Right lobe of liver (tissue), 6 donors: ENCODE results near the gene WDR27. TPM values are rescaled to one million over a fixed set of nuclear protein-coding genes. Genes with fewer than 3 reads are reported as not detected.

Experiments used
- ATAC-seq, 4 donors: fragments of 200-7000 bp; cut with Tn5 transposase; one replicate each; pipeline ENCODE4 v1.9.1; 2020; ENCODE audit warnings: mild to moderate bottlenecking in 4 of 4, moderate library complexity in 4 of 4
- DNase-seq, 3 donors: peaks; one replicate each; pipeline ENCODE4 v3.0.0-alpha.2; 2020
- H3K27ac ChIP-seq, 3 donors: fragments of 200-600 bp; one replicate each; pipeline ENCODE4 v1.8.0; 2022
- H3K27me3 ChIP-seq, 2 donors: fragments of 200-600 bp; one replicate each; pipeline ENCODE4 v1.8.0; 2022
- H3K36me3 ChIP-seq, 4 donors: fragments of 200-600 bp; sonication (generic) in 1 of 4; one replicate each; pipeline versions ENCODE4 v1.5.1 to v1.8.0; 2017 to 2022; ENCODE audit warnings: control low read depth in 1 of 4
- H3K4me1 ChIP-seq, 4 donors: fragments of 200-600 bp; sonication (generic) in 1 of 4; one replicate each; pipeline versions ENCODE4 v1.5.1 to v1.8.0; 2017 to 2022; ENCODE audit warnings: control low read depth in 1 of 4
- H3K4me3 ChIP-seq, 3 donors: fragments of 200-600 bp; one replicate each; pipeline ENCODE4 v1.8.0; 2022
- H3K9me3 ChIP-seq, 4 donors: fragments of 200-600 bp; sonication (generic) in 1 of 4; one replicate each; pipeline versions ENCODE4 v1.5.1 to v1.8.0; 2017 to 2022; ENCODE audit warnings: control low read depth in 1 of 4
- POLR2A ChIP-seq: fragments of 450-650 bp; IDR thresholded peaks from one replicate; pipeline ENCODE4 v1.6.1; 2017; ENCODE audit warnings: antibody characterized with exemption, mild to moderate bottlenecking
- WGBS: methylation state at CpG from one replicate; pipeline ENCODE4 v1.1.6; 2018; ENCODE audit warnings: low coverage, low lambda C conversion rate; ENCODE audit not compliant: insufficient coverage; ENCODE audit errors: missing lambda C conversion rate; 5-methylcytosine and 5-hydroxymethylcytosine counted together
- intact Hi-C, 2 donors: fragments of 100-400 bp; cut with DNase I; formaldehyde crosslinking; loops; one replicate each; pipeline versions ENCODE4 v1.11.2 to v1.14.1; 2022
- total RNA-seq, 6 experiments: library from RNA; depleted of rRNA in 2 of 6; stranded (reverse); fragments of >200 nt in 2 of 6; fragmentation: NEBNext Ultra II Directional in 3 of 6; extraction: Animal tissue kit (Norgen Biotek cat#: 25700) in 3 of 6; gene quantifications; one replicate each; pipeline versions ENCODE4 v1.1.0 to v1.2.4, GENCODE V29; 2016 to 2023
- TF ChIP-seq, protein P1 (sequence below), 4 donors: fragments of 200-600 bp in 3 of 4; fragments of 450-650 bp in 1 of 4; IDR thresholded peaks; one replicate each; pipeline versions ENCODE4 v1.5.1 to v1.8.0; 2016 to 2022; ENCODE audit warnings: antibody characterized with exemption in 4 of 4, mild to moderate bottlenecking in 2 of 4
- donor health status: DM: no; HTN: yes; CAD: no.
- donor health status: DM: no; HTN: no; CAD: no.
- donor health status: DM: no; HTN: no; CAD: no.
- donor health status: DM: no; HTN: yes; CAD: no.
- donor health status: DM: no; HTN: yes; CAD: no.

WDR27 gene
- total RNA-seq, 6 experiments from 2014 or later, result 8.2 to 26.8 (median 12.7) TPM

DNA sequence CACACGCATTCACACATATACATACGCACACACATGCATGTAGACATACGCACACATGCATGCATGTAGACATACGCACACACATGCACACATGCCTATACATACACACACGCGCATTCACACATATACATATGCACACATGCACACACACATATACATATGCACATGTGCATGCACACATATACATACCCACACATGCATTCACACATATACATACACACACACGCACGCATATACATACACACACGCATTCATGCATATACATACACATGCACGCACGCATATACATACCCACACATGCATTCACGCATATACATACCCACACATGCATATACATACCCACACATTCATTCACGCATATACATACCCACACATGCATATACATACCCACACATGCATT lies 80.5 kb downstream of the WDR27 start:
- Histone ChIP-seq H3K36me3 (no peaks in the 10 kb centered on the region), H3K27me3 (no peaks in the 10 kb centered on the region), H3K4me1 (no peaks in the 10 kb centered on the region), H3K9me3 (no peaks in the 10 kb centered on the region), H3K4me3 (no peak overlapping the region), H3K27ac (no peak overlapping the region)
- WGBS, result 86% methylated on average over 13 of the region's 13 CpGs
- intact Hi-C loops, result no loop called here
- DNase-seq (no peak), ATAC-seq (no peak)
- TF ChIP-seq POLR2A, result no peak
- TF ChIP-seq, protein P1, sequence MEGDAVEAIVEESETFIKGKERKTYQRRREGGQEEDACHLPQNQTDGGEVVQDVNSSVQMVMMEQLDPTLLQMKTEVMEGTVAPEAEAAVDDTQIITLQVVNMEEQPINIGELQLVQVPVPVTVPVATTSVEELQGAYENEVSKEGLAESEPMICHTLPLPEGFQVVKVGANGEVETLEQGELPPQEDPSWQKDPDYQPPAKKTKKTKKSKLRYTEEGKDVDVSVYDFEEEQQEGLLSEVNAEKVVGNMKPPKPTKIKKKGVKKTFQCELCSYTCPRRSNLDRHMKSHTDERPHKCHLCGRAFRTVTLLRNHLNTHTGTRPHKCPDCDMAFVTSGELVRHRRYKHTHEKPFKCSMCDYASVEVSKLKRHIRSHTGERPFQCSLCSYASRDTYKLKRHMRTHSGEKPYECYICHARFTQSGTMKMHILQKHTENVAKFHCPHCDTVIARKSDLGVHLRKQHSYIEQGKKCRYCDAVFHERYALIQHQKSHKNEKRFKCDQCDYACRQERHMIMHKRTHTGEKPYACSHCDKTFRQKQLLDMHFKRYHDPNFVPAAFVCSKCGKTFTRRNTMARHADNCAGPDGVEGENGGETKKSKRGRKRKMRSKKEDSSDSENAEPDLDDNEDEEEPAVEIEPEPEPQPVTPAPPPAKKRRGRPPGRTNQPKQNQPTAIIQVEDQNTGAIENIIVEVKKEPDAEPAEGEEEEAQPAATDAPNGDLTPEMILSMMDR (IDR thresholded peaks at IDR 0.05), result no peak

DNA sequence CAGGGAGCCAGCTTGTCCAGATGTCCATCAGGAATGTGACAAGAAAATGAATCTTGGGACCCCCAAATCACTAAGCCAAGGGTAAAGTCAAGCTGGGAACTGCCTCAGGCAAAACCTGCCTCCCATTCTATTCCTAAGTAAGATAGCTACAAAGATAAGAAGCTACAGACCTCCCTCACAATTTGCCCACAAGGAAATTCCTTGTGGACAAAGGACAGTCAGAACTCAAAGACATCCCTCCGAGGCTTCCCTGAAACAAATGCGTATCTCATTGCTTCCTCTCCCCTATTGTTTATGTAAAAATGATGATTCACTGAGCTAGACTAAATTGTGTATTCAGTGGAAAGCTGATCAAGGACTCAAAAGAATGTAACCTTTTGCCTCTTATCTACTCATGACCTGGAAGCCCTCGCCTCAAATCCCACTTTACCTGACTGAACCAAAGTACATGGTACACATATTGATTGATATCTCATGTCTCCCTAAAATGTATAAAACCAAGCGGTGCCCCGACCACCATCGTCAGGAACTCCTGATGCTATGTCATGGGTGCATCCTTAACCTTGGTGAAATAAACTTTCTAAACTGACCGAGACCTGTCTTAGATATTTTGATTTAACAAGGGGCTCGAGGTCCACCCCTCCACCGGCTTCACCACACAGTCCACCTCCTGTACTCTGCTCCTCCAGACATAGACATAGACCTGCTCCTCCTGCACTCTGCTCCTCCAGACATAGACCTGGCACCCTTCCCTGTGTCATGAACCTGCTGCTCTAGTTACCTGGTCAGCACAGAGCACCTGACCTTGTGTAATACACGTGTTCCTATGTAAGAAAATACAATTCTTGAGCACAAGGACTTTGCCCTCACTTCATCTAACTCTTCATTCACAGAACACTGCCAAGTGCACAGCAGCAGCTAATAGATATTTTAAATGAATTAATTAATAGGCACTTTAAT lies 81.4 kb downstream of the WDR27 start:
- ATAC-seq (no peak), DNase-seq (no peak)
- Histone ChIP-seq H3K4me3 (no peak overlapping the region), H3K36me3 (no peaks in the 10 kb centered on the region), H3K27me3 (no peaks in the 10 kb centered on the region), H3K9me3 (no peaks in the 10 kb centered on the region), H3K27ac (no peak overlapping the region), H3K4me1 (no peaks in the 10 kb centered on the region)
- WGBS, result 72% methylated on average over 7 of the region's 10 CpGs
- TF ChIP-seq POLR2A, result no peak
- TF ChIP-seq, protein P1 (IDR thresholded peaks at IDR 0.05), result no peak
- intact Hi-C loops, result no loop called here

DNA sequence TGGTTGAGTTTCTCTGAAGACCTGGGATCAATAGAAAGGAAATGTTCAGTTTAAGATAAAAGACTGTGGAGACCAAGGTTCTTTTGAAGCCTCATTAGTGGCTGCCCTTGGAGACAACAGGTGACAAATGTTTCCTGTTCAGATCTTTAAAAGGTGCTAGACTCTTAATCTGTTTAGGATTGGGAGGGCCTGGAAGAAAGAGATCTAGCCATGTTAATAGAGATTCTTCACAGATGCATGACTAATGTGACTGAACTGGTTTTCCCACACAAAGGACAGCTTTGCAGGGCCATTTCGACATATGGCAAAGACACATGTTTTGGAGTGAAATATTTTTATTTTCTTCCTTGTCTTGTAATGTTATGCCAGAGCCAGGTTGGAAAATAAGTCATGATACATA lies 82.2 kb downstream of the WDR27 start:
- H3K4me3 ChIP-seq, result no peak overlapping the region
- no peaks in the 10 kb centered on the region for H3K9me3 ChIP-seq
- no peaks in the 10 kb centered on the region for H3K27me3 ChIP-seq
- TF ChIP-seq, protein P1 (IDR thresholded peaks at IDR 0.05), result no peak
- TF ChIP-seq POLR2A, result no peak
- no peak for DNase-seq
- no peaks in the 10 kb centered on the region for H3K36me3 ChIP-seq
- intact Hi-C loops, result no loop called here
- ATAC-seq, result no peak
- H3K4me1 ChIP-seq, result no peaks in the 10 kb centered on the region
- H3K27ac ChIP-seq, result no peak overlapping the region
- WGBS, result 83% methylated on average over 1 of the region's 1 CpG

DNA sequence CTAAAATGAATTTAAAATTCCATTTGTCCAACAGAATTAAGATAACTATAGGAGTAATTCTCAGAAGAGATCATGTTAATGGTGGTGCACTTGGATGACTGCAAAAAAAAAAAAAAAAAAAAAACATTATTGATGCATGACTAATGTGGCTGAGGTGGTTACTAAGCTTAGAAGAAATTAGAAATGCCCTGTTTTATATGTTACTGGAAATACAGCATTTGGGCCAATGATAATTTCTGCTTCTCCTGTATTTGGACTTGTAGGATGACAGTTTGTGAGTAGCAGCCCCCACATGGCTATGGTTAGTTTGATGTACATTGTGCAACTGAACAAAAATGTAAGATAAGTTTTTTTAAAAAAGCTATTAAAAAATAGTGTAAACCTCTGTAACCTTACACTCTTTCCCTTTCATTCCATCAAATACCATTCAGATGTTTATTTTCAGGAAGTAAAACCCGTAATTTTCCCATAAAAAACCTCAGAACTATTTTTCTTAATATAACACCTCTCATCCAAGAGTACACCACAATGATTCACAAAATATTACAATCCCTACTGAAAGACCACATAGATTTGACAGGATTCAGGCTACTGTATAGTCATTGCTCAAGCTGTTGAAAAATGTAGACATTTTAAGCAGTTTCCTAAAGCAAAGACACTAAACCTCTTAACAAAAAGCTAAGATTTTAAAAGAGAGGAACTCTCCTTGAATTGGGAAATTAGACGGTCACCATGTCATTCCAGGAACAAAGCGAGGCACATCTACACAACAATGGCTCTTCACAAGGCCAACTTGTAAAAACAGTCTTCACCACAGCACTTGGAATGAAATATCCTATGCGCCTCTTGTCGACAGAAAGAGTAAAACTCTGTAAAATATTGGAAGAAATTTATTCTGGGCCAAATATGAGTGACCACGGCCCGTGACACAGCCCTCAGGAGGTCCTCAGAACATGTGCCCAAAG lies 83.0 kb downstream of the WDR27 start:
- 88% methylated on average over 7 of the region's 7 CpGs for WGBS
- Histone ChIP-seq H3K4me3 (no peak overlapping the region), H3K36me3 (no peaks in the 10 kb centered on the region), H3K27ac (no peak overlapping the region), H3K9me3 (no peaks in the 10 kb centered on the region), H3K4me1 (no peaks in the 10 kb centered on the region), H3K27me3 (no peaks in the 10 kb centered on the region)
- DNase-seq, result no peak
- ATAC-seq, result no peak
- no peak for TF ChIP-seq POLR2A
- TF ChIP-seq, protein P1 (IDR thresholded peaks at IDR 0.05), result no peak
- intact Hi-C loops, result no loop called here
